H1 (cell line): ENCODE measurements around the gene RGS17. TPM values are rescaled to one million over a fixed set of nuclear protein-coding genes. Genes with fewer than 3 reads are reported as not detected.
"Not testable (repeated sequence)": the region's sequence is repeated elsewhere in the genome, so short reads cannot be mapped to it uniquely, and the experiment has no call there.

Experiments
- CTCF ChIA-PET: fragments of 300-600 bp; sonication (Branson Sonifier 250); formaldehyde crosslinking; loops from one replicate; lab custom pipeline; 2021; ENCODE audit not compliant: partially characterized antibody; lab: Charles Lee
- POLR2A ChIA-PET: fragments of 300-600 bp; sonication (Branson Sonifier 250); formaldehyde crosslinking; loops from one replicate; lab custom pipeline; 2021; ENCODE audit warnings: inconsistent platforms; ENCODE audit not compliant: partially characterized antibody; lab: Charles Lee
- DNase-seq, 2 experiments: peaks; one replicate each; pipeline versions ENCODE4 v3.0.0 to v3.0.0-alpha.2; 2010 to 2022; ENCODE audit warnings: low spot score in 2 of 2, low read depth in 1 of 2, mixed read lengths in 1 of 2
- FAIRE-seq: peaks from 2 replicates; lab custom pipeline; 2011; peaks lifted over from hg19 to GRCh38; lab: Jason Lieb, UNC
- H2AFZ ChIP-seq: 2 replicates; pipeline ENCODE4 v1.8.1; 2012; ENCODE audit warnings: low read length, inconsistent platforms
- H2AK5ac ChIP-seq: 2 replicates; pipeline ENCODE4 v1.6.1; 2013; ENCODE audit warnings: low read depth, low read length
- H2BK120ac ChIP-seq: replicated peaks from 2 replicates; pipeline ENCODE3; 2013; ENCODE audit warnings: low read depth, low read length, inconsistent platforms
- H2BK12ac ChIP-seq: 2 replicates; pipeline ENCODE4 v1.6.1; 2013; ENCODE audit warnings: low read depth, low read length
- H2BK15ac ChIP-seq: 2 replicates; pipeline ENCODE4 v1.6.1; 2013; ENCODE audit warnings: low read length
- H2BK20ac ChIP-seq: 2 replicates; pipeline ENCODE4 v1.6.1; 2013; ENCODE audit warnings: low read length
- H2BK5ac ChIP-seq: 2 replicates; pipeline ENCODE4 v1.6.1; 2013; ENCODE audit warnings: low read depth, low read length
- H3K14ac ChIP-seq: 2 replicates; pipeline ENCODE4 v1.6.1; 2013; ENCODE audit warnings: inconsistent platforms; ENCODE audit not compliant: insufficient read length
- H3K18ac ChIP-seq: 2 replicates; pipeline ENCODE4 v1.6.1; 2013; ENCODE audit warnings: low read length; ENCODE audit errors: extremely low read depth
- H3K23ac ChIP-seq: 2 replicates; pipeline ENCODE4 v1.6.1; 2013; ENCODE audit warnings: inconsistent platforms; ENCODE audit not compliant: insufficient read length
- H3K23me2 ChIP-seq: 2 replicates; pipeline ENCODE4 v1.6.1; 2013; ENCODE audit warnings: low read depth, low read length
- H3K27ac ChIP-seq: 2 replicates; pipeline ENCODE4 v1.6.1; 2011; ENCODE audit warnings: low read depth, low read length, inconsistent platforms
- H3K27me3 ChIP-seq, 4 experiments: replicated peaks in 1 of 4; 1 replicate in 1 of 4; 2 replicates in 3 of 4; pipeline versions ENCODE4 v1.6.1 to v1.8.1; 2011 to 2013; ENCODE audit warnings: low read length in 3 of 4, mild to moderate bottlenecking in 3 of 4, inconsistent platforms in 2 of 4, mixed read lengths in 2 of 4, moderate library complexity in 1 of 4; ENCODE audit not compliant: control insufficient read depth in 3 of 4, insufficient read depth in 3 of 4; ENCODE audit errors: extremely low read depth in 1 of 4
- H3K36me3 ChIP-seq, 4 experiments: 2 replicates each; pipeline versions ENCODE4 v1.6.1 to v1.8.1; 2011 to 2013; ENCODE audit warnings: mild to moderate bottlenecking in 4 of 4, low read length in 3 of 4, moderate library complexity in 2 of 4, control low read depth in 1 of 4, inconsistent platforms in 1 of 4; ENCODE audit not compliant: insufficient read depth in 4 of 4, control insufficient read depth in 2 of 4
- H3K4ac ChIP-seq: replicated peaks from 2 replicates; pipeline ENCODE3; 2013; ENCODE audit warnings: low read length, low read depth, mixed read lengths, inconsistent platforms; ENCODE audit not compliant: insufficient read length
- H3K4me1 ChIP-seq, 4 experiments: replicated peaks in 1 of 4; 1 replicate in 1 of 4; 2 replicates in 3 of 4; pipeline versions ENCODE4 v1.6.1 to v1.8.1; 2011 to 2013; ENCODE audit warnings: low read length in 3 of 4, inconsistent platforms in 2 of 4, mixed read lengths in 1 of 4; ENCODE audit not compliant: insufficient read depth in 4 of 4, control insufficient read depth in 3 of 4
- H3K4me2 ChIP-seq, 2 experiments: 2 replicates each; pipeline versions ENCODE4 v1.6.1 to v1.8.1; 2011 to 2013; ENCODE audit warnings: low read depth in 2 of 2, low read length in 2 of 2, control low read depth in 1 of 2, inconsistent platforms in 1 of 2, mild to moderate bottlenecking in 1 of 2; ENCODE audit not compliant: insufficient read depth in 1 of 2
- H3K4me3 ChIP-seq, 4 experiments: fragments of 200-600, 300-600 bp in 1 of 4; sonication (generic), shearing (Covaris generic), sonication (Bioruptor Twin) in 1 of 4; 2 replicates each; pipeline versions ENCODE4 v1.5.1 to v1.8.1; 2011 to 2016; ENCODE audit warnings: low read length in 4 of 4, low read depth in 3 of 4, control low read depth in 2 of 4, inconsistent platforms in 2 of 4, mild to moderate bottlenecking in 2 of 4, mixed read lengths in 1 of 4, moderate library complexity in 1 of 4; ENCODE audit not compliant: insufficient read depth in 2 of 4; ENCODE audit errors: extremely low read depth in 1 of 4
- H3K56ac ChIP-seq: replicated peaks from 2 replicates; pipeline ENCODE3; 2013; ENCODE audit warnings: low read depth, mild to moderate bottlenecking, mixed read lengths, low read length, inconsistent platforms; ENCODE audit not compliant: insufficient read length
- H3K79me1 ChIP-seq: 2 replicates; pipeline ENCODE4 v1.6.1; 2013; ENCODE audit warnings: low read depth, low read length, control low read depth
- H3K79me2 ChIP-seq, 2 experiments: 2 replicates each; pipeline versions ENCODE4 v1.6.1 to v1.8.1; 2012 to 2013; ENCODE audit warnings: low read length in 2 of 2, mild to moderate bottlenecking in 2 of 2, inconsistent platforms in 1 of 2; ENCODE audit not compliant: insufficient read depth in 2 of 2, control insufficient read depth in 1 of 2
- H3K9ac ChIP-seq, 4 experiments: replicated peaks in 1 of 4; 1 replicate in 1 of 4; 2 replicates in 3 of 4; pipeline versions ENCODE4 v1.6.1 to v1.8.1; 2011 to 2013; ENCODE audit warnings: low read depth in 3 of 4, low read length in 3 of 4, control low read depth in 2 of 4, mild to moderate bottlenecking in 2 of 4, moderate library complexity in 2 of 4, inconsistent platforms in 1 of 4; ENCODE audit errors: extremely low read depth in 1 of 4
- H3K9me3 ChIP-seq, 2 experiments: 2 replicates each; pipeline versions ENCODE4 v1.6.1 to v1.8.1; 2012 to 2013; ENCODE audit warnings: mild to moderate bottlenecking in 2 of 2, moderate library complexity in 2 of 2, control low read depth in 1 of 2, inconsistent platforms in 1 of 2, low read depth in 1 of 2, low read length in 1 of 2, mixed read lengths in 1 of 2; ENCODE audit not compliant: insufficient read depth in 2 of 2
- H4K20me1 ChIP-seq, 2 experiments: replicated peaks in 1 of 2; 2 replicates each; pipeline versions ENCODE3 to v1.8.1; 2011 to 2013; ENCODE audit warnings: inconsistent platforms in 2 of 2, low read length in 2 of 2, mild to moderate bottlenecking in 1 of 2; ENCODE audit not compliant: insufficient read depth in 2 of 2, control insufficient read depth in 1 of 2
- H4K5ac ChIP-seq: 2 replicates; pipeline ENCODE4 v1.6.1; 2013; ENCODE audit warnings: low read length, low read depth, mixed read lengths, inconsistent platforms; ENCODE audit not compliant: insufficient read length
- H4K8ac ChIP-seq: 2 replicates; pipeline ENCODE4 v1.8.0; 2013; ENCODE audit warnings: mild to moderate bottlenecking, moderate library complexity, low read length, inconsistent platforms; ENCODE audit not compliant: insufficient read depth; ENCODE audit errors: extremely low read depth
- H4K91ac ChIP-seq: replicated peaks from 2 replicates; pipeline ENCODE3; 2013; ENCODE audit warnings: low read length, mixed read lengths, inconsistent platforms; ENCODE audit not compliant: insufficient read length
- WGBS, 2 experiments: shearing (Covaris generic) in 1 of 2; methylation state at CpG; one replicate each; pipeline versions ENCODE4 v1.1.6 to v1.1.7; 2013 to 2015; ENCODE audit warnings: low lambda C conversion rate in 2 of 2, mixed read lengths in 2 of 2, inconsistent platforms in 1 of 2, low coverage in 1 of 2, missing lambda C conversion rate in 1 of 2; ENCODE audit not compliant: insufficient replicate concordance in 2 of 2, insufficient coverage in 1 of 2, insufficient read length in 1 of 2; ENCODE audit errors: extremely low coverage in 1 of 2, missing lambda C conversion rate in 1 of 2; 5-methylcytosine and 5-hydroxymethylcytosine counted together
- polyA plus RNA-seq, 7 experiments: library from polyadenylated mRNA; depleted of rRNA in 3 of 7; stranded (reverse) in 5 of 7; unstranded in 2 of 7; fragments of >200 nt in 5 of 7; fragments of 200-250 nt in 2 of 7; gene quantifications; 1 replicate in 5 of 7; 2 replicates in 1 of 7; 4 replicates in 1 of 7; pipeline versions ENCODE4 v1.2.1 to v1.2.3, GENCODE V29; 2011 to 2013; ENCODE audit warnings: missing spikeins in 2 of 7, mixed read lengths in 2 of 7
- total RNA-seq: library from RNA; stranded (reverse); fragmentation: NEBNext Ultra II Directional; extraction: Animal tissue kit (Norgen Biotek cat#: 25700); gene quantifications from 2 replicates; pipeline ENCODE4 v1.2.1, GENCODE V29; 2021

RGS17 gene
- total and polyA plus RNA-seq, 2 of the 8 experiments (the other 6 are each of a cell fraction or from before 2014, with no cell fraction given), result 2.0 to 12.2 TPM

DNA sequence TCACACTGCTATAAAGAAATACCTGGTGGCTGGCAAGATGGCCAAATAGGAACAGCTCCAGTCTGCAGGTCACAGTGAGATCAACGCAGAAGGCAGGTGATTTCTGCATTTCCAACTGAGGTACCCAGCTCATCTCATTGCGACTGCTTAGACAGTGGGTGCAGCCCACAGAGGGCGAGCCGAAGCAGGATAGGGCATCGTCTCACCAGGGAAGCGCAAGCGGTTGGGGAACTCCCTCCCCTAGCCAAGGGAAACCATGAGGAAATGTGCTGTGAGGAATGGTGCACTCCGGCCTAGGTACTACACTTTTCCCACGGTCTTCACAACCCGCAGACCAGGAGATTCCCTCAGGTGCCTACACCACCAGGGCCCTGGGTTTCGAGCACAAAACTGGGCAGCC, 20.5 kb downstream of the RGS17 start:
- not testable (repeated sequence) for H3K4me3 ChIP-seq, H3K4me1 ChIP-seq, H4K20me1 ChIP-seq, FAIRE-seq, H3K4ac ChIP-seq, H3K79me2 ChIP-seq, H2AFZ ChIP-seq, H3K9ac ChIP-seq, H3K23ac ChIP-seq, H3K18ac ChIP-seq, H4K5ac ChIP-seq, H3K23me2 ChIP-seq, H2BK15ac ChIP-seq, H3K56ac ChIP-seq, H3K27me3 ChIP-seq, H2BK20ac ChIP-seq, H3K14ac ChIP-seq, H3K36me3 ChIP-seq, H3K9me3 ChIP-seq, H3K27ac ChIP-seq, H4K91ac ChIP-seq, H3K79me1 ChIP-seq, H2BK120ac ChIP-seq, H4K8ac ChIP-seq
- 0 out of 4 replicates have a peak overlapping the region, but pooled peaks have one; percentile 21 to 33 for H3K4me2 ChIP-seq
- ChIA-PET CTCF (interaction anchor here (0.8 to 2.0 kb wide), 4 partner anchors 21 to 159 kb away, joined by 3 to 6 read pairs (median 4); no protein-coding TSS in a partner anchor), POLR2A (interaction anchor here (0.7 to 1.2 kb wide), 2 partner anchors 34 to 127 kb away, joined by 3 read pairs; no protein-coding TSS in a partner anchor)
- 0 out of 2 replicates have a peak overlapping the region, but pooled peaks have one; percentile 71 for H2BK12ac ChIP-seq
- H2BK5ac ChIP-seq, result peak overlapping the region; percentile 87
- WGBS, 2 experiments, result 92% methylated on average over 11 of the region's 11 CpGs; no CpG with 5 or more reads in 1 of the 2 experiments
- H2AK5ac ChIP-seq, result peak overlapping the region; percentile 48; the same call in 1 of the 2 replicates
- peak in 1 of 2 experiments; percentile 46 for DNase-seq
